GM18909 (cell line): Measurements from ENCODE around the gene GRAMD1A.

ENCODE experiments used
- ATAC-seq: cut with Tn5 transposase; IDR thresholded peaks from one replicate; pipeline ENCODE4 v1.9.1; 2021; ENCODE audit warnings: mild to moderate bottlenecking; ENCODE audit not compliant: unreplicated experiment, poor library complexity

Gene GRAMD1A

DNA sequence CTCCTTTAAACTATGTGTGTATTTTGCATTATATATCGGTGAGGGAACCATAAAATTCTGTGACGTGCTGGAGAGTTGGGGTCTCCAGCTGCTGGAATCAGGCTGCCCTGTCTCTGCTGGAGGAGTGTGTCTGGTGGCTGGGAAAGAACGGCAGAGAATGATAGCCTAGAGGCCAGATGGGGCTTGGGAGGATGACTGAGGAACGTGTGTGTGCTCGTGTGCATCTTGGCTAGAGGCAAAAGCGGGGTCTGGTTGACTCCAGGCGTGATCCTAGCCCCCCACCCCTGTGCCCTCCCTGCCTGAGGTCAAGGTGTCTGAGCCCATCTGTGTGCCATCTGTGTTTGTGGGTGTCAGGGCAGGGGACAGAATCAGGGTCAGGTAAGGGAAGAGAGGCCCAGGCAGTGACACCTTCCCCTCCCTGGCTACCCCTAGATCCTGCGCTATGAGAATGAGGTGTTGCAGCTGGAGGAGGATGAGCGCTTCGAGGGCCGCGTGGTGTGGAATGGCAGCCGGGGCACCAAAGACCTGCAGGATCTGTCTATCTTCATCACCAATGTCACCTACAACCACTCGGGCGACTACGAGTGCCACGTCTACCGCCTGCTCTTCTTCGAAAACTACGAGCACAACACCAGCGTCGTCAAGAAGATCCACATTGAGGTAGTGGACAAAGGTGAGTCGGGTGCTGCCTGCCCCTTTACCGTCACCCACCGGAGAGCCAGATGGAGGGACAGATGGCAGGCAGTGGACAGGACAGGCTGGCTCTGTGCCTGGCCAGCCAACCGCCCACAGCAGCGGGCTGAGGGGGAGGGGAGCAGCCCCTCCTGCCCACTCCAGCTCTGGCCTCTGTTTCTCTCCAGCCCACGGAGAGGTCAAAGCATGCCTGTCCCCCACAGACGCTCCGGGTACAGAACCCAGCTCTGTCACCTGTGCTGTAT lies 33.2 kb downstream of the GRAMD1A start:
- no peak for ATAC-seq

DNA sequence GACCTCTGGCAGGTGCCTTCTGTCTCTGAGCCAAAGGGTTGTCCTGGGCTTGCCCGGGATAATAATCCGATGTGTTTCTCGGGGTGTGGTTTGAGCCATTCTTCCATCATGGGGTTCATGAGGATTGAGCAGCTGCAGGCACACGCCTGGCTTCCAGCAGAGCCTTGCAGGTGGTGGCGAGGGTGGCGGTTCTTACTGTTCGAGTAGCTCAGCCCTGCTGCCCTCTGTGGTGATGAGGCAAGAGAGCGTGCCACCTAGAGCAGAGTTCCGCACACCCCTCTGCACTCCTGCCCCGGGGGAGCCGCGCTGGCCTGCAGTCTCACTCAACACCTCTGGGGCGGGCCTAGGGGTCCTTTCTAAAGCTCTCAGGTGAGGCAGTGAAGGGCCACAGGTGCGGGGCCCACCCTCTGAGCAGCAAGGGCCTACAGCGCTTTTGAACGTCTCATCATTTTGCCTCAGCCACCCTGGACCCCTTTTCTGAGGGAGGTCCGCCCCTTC lies 33.9 kb downstream of the GRAMD1A start:
- no peak for ATAC-seq

DNA sequence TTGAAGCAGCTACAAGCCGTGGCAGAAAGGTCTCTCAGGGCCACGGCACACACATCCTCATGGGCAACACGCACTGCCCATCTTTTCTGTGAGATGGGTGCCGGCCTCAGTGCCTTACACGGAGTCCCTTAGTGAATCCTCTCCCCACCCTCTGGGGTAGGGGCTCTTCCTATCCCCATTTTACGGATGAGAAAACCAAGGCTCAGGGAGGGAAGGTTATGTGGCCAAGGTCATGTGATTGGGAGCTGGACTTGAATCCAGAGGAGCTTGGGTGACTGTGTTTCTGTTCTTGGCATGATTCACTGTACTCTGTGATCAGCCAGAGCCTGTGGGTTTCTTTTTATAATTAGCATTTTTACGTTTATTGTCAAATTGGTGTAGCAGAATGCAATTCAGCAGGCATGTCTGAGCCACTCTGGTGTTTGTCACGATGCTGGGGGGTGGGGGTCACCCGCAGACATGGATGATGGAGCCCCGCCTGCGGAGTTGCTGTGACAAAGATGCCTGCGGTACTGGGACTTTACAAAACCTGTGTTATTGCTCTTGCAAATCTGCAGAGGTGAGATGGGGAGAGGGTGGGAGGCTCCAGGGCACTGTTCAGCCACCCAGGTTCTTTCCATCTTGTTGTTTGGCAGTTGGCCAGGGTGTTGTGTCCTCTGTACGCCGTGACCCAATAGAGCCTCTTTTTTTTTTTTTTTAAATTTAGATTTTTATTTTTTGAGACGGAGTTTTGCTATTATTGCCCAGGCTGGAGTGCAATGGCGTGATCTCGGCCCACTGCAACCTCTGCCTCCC lies 34.7 kb downstream of the GRAMD1A start:
- ATAC-seq = no peak

DNA sequence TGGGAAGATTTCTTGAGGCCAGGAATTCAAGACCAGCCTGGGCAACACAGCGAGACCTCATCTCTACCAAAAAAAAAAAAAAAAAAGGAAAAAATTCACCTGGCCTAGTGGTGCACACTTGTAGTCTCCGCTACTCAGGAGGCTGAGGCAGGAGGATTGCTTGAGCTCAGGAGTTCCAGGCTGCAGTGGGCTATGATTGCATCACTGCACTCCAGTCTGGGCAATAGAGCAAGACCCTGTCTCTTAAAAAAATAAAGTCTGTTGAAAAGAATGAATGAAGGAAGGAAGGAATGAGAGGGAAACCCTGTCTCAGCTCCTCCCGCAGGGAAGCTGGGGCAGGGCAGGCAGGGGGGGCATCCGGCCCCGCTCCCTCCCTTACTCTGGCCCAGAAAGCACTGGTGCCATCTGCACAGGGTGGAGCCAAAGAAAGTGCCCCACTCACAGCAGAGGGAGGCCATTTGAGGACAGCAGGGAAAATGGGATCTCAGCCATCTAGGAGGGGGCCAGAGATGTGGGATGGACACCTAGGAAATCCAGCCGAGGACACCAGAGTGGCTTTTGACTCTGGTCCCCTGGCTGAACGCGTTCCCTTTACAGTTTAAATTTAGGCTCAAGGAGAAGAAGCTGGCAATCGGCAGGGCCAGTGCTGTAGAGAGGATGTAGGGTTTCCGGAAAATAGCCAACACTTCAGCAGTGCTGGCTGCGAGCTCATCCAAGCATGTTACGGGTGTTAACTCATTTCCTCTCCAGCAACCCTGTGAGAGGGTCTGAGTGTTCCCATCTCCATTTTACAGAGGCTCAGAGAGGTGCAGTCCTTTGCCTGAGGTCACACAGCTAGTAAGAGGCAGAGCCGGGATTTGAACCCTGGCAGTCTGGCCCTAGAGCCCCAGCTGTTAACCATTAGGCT lies 37.8 kb downstream of the GRAMD1A start:
- no peak for ATAC-seq

DNA sequence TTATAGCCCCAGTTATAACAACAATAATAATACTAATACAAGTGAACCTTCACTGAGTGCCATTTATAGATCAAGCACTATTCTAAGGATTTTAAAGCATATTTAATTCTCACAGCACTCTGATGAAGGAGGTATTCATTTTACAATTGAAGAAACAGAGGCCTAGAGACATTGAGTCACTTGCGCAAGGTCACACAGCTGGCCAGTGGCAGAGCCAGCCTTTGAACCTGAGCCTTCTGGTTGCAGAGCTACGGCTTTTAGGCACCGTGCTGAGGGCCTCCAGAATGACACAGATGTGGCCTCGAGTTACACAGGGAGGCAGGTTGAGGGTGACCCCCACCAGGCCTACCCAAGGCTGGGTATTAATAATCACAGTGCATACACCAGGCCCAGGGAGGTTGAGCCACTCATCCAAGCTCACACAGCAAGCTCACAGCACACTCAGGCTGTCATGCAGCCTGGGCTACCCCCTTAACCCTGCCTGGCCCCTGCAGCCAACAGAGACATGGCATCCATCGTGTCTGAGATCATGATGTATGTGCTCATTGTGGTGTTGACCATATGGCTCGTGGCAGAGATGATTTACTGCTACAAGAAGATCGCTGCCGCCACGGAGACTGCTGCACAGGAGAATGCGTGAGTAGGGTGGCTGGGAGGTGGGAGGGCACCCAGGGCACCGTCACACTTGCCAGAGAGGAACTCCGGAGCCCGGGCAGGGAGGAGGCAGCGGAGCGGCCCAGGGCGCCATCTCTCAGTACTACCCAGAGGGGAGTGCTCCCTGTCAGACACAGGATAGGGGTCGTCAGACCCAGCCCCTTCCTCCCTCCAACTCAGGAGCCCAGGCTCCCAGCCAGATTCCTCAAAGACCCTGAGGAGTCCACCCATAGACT lies 38.7 kb downstream of the GRAMD1A start:
- ATAC-seq = no peak

DNA sequence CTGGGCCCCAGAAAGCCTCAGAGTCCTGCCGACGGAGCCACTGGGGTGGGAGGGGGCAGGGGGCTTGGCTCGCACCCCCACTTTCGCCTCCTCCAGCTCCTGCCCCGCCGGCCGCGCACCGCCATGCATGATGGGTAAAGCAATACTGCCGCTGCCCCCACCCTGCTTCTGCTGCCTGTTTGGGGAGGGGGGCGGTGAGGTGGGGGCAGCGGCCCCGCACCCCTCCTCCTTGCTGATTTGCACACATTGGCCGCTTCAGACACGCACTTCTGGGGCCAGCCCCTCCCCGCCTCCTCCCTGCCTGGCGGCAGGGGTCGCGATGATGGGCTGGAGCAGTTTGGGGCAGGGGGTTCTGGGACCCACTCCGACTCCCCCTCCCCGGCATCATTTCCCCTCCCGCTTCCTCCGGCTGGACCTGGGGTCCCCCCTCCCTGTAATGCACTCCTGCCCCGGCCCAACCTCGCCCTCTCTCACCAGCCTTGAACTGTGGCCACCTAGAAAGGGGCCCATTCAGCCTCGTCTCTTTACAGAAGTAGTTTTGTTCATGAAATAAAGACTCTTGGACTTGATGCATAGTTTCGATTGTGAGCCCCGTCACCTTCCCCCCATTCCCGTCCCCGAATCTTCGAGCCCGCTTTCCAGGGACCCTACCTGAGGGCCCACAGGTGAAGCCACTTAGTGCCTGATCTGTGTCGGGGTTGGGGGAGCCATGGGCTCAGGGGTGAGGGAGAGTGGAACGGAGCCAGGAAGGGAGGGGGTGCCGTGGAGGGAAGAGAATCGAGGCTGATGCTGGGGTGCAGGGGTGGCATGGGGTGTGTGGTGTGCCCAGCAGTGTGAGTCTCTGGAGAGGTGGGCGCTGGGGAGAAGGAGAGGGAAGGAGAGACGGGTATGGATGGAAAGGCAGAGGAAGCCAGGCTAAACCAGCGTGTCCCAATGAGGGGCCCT lies 40.0 kb downstream of the GRAMD1A start:
- no peak for ATAC-seq

DNA sequence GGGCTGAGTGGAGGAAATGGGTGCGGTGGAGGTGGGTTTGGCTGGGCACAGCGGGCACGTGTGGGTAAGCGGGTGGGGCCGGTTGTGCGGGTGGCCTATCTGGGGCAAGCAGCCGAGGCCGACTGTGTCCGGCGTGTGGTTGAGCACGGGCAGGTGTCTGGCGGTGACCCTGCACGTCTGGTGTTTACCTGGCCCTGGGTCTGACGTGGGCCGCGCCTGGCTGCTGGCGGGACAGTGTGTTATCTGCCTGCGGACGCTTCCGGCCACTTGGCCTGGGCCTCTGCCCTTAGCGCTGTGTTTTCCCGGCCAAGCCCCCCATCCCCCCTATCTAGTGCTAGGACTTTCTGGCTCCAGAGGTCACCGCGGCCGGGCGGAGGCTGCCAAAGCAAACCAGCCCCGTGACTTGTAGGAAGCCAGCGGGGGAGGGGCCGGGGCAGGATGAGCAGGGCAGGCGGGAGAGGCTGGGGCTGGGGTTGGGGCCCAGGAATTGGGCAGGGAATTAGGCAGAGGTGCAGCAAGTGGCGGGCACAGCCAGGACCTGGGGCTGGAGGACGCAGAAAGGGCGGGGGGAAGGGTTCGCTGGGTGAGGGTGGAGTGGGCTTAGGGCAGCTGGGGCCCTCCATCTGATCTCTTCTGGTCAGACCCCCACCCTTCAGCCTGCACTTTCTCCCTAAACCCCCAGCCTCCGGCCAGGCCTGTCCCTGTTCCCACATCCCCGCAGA lies 40.9 kb downstream of the GRAMD1A start:
- ATAC-seq = no peak

DNA sequence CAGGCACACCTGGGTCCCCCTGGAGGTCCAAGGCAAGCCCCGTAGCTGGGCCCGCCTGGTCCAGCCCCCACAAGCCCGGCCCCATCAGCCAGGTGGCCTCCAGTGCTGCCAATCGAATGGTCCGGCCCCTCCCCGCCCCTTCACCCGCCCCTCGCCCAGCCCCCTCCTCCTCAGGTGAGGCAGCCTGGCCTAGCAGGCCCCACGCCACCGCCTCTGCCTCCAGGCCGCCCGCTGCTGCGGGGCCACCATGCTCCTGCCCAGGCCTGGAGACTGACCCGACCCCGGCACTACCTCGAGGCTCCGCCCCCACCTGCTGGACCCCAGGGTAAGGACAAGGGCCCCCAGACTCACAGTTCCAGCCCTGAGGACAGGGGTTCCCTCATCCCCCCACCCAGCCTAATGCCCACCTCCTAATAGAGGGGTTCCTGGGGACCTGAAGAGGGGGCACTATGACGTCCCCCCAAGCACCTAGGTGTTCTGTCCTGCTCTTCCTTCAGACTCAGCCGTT lies 41.5 kb downstream of the GRAMD1A start, which contains the start of gene HPN:
Gene HPN (plus strand): TSS at position 174 of the 508 bp plus-strand sequence. CDS start 786 bp downstream, outside the sequence.
- no peak for ATAC-seq

DNA sequence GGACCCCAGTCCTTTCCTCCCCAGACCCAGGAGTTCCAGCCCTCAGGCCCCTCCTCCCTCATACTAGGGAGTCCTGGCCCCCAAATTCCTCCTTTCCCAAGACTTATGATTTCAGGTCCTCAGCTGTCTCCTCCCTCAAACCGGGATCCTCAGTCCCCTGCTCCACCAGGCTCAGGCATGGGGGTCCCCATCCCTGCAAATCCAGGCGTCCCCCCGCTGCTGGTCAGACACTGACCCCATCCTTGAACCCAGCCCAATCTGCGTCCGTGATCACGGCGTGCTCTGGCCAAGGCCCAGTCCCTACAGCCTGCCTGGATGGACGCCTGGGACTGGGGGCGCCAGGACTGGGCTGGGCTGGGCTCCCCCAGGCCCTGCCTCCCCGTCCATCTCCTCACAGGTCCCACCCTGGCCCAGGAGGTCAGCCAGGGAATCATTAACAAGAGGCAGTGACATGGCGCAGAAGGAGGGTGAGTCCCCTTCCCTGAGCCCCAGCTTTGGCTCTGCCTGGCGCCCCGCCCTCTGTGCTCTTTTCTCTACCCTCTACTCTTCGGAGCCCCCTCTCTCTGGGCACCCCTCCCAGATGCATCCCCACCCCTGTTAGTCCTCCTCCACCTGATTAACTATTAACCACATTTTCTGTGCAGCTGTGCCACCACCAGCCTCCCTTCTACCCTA lies 42.1 kb downstream of the GRAMD1A start:
- ATAC-seq = no peak

DNA sequence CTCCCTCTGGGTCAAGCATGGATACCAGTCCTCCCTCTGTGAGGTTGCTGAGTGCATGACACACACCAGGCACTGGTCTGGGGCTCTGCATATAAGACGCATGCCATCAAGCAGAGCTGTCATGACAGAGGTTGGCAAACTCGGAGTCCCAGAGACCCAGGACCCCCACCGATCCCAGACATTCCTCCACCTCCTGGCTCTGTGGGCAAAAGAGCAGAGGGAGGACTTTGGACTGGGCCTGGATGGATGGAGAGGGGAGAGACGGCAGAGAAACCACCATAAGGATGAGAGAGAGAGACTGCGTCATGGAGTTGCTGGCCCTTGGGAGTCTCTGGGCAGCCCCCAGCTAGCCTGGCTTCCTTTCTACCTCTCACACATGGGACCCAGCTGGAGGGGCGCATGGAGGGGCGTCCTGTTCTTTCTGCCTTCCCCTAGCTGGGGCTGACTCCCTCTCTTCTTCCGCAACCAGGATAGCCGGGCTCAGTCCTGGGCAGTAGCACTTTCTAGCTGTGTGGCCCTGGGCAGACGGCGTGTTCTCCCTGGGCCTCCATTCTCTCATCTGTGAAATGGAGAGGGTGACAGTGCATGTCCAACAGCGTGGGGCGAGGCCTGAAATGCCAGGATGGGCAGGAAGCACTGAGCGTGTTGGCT lies 43.0 kb downstream of the GRAMD1A start:
- no peak for ATAC-seq

DNA sequence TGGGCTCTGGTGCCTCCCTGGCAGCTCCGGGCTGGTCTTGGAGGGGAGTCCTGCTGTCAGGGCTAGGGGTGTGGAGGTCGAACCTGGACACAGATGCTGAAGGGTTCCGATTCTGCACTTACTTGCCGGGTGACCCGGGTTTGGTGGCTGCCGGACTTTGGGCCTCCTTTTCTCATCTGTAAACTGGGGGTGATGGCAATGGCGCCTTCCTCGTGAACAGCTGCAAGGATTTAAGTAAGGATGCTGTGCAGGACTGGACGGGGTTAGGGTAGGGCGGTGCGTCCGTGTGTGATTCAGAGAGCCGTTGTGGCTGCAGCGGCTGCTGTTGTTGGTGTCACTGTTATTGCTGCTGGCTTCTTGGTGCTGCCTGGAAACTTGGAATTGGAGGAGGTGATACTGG lies 43.8 kb downstream of the GRAMD1A start:
- no peak for ATAC-seq

DNA sequence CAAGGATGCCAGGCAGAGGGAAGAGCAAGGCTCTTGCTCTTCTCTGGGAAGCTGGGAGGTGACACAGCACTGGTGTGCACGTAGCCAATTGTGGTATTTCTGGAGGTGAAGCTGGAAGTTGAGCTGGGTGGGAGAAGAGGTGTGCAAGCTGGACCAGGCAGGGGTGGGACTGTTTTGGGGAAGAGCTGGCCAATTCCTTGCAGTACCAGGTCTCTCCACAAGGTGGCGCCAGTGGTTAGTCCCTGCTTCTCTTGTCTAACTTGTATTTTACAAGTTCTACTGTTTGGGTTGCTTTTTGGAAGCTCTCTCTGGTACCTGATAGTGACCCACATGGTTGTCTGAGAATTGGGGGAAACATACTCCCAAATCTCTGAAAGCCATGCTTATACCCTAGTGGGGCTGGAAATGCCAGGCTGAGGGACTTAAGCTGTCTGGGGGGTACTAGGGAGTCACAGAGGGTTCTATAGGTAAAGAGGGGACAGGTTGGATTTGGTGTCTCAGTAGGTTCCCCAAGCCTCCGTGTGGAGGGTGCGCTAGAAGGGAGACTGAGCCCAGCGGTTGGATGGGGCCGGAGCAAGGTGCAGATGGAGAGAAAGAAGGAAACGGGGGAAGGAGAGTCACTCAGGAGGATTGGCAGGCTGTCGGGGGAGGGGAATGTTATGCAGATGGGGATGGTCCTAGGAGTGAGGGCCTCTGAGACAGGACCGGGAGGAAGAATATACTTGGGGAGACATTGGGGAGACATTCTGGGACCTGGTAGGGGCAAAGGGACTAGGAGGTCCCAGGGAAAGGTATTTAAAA lies 44.4 kb downstream of the GRAMD1A start:
- no peak for ATAC-seq

DNA sequence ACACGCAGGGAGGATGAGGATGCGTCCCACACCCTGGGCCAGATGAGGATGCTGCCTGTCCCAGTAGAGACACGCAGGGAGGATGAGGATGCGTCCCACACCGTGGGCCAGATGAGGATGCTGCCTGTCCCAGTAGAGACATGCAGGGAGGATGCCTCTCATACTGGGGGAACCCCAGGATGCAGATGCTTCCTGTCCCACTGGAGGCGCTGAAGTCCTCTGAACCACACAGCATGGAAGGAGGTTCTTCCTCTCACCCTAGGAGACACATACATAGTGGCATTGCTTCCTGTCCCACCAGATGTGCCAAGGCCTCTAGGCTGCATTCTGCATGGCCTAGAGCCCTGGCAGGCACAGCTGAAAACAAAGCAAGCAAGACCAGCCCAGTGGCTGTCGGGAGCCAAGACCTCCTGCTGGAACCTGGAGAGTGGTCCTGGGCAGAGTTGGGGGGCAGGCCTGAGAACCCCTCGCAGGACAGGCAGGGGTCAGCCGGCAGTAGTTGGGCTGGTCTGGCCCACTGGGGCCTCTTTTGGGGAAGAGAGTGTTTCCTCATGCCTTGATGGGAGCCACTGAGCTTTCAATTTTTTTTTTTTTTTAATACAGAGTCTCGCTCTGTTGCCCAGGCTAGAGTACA lies 45.7 kb downstream of the GRAMD1A start:
- ATAC-seq = no peak

DNA sequence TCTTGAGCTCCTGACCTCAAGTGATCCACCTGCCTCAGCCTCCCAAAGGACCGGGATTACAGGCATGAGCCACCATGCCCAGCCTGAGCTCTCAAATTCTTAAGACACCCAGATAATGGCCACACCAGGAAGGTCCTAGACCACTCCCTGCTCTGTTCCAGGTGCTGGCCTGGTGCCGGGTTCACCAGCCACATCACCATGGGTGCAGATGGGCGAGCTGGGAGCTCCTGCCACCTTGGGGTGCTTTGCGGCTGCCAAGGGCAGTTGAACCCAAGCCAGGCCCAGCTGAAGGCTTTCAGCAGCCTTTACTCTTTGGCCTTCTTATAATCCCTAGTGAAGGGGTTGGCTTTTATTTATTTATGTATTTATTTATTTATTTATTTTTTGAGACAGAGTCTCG lies 46.3 kb downstream of the GRAMD1A start:
- ATAC-seq = no peak

DNA sequence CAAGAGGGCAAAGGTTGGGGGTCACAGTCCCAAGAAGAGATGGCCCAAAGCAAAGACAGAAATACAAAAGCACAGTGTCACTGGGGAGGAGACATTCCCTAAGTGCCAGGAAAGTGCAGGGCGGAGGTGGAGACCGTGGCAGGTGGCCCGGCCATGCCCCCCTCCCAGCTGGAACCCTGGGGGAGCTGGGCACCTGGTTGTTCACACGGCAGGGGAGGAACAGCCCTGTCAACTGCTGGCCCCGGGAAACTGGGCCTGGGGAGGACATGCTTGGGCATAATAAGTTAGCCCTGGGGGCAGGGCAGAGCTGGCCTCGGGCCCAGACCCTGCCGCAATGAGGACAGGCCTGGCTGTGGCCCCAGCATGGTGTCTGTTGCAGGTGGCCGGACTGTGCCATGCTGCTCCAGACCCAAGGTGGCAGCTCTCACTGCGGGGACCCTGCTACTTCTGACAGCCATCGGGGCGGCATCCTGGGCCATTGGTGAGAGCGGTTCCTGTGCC lies 48.8 kb downstream of the GRAMD1A start:
- ATAC-seq = no peak
